ENCODE measurements around the gene FOXO3.
"Not testable (repeated sequence)": the region's sequence is repeated elsewhere in the genome, so short reads cannot be mapped to it uniquely, and the experiment has no call there.

Gene FOXO3

GRCh38 chr6:108656836-108657235 lies 96.1 kb downstream of the FOXO3 start:
- H3K36me3 Mint-ChIP-seq (ENCODE audit: low read depth) = no peaks in the 10 kb centered on the region
- H3K4me3 Mint-ChIP-seq = no peak overlapping the region
- H3K27me3 Mint-ChIP-seq (ENCODE audit: low read depth) = no peaks in the 10 kb centered on the region
- H3K9me3 Mint-ChIP-seq = no peaks in the 10 kb centered on the region
- H3K4me1 Mint-ChIP-seq (ENCODE audit: low read depth) = peaks cover 4% of the 10 kb centered on the region
- no peak overlapping the region for H3K27ac Mint-ChIP-seq

GRCh38 chr6:108658174-108658573 lies 97.5 kb downstream of the FOXO3 start:
- Mint-ChIP-seq H3K9me3 (no peaks in the 10 kb centered on the region), H3K36me3 (ENCODE audit: low read depth) (no peaks in the 10 kb centered on the region), H3K4me3 (no peak overlapping the region), H3K4me1 (ENCODE audit: low read depth) (peaks cover 4% of the 10 kb centered on the region), H3K27me3 (ENCODE audit: low read depth) (no peaks in the 10 kb centered on the region), H3K27ac (no peak overlapping the region)

- H3K27ac Mint-ChIP-seq = not testable (repeated sequence)
Observed at GRCh38 chr6:108658785-108659184, 98.1 kb downstream of the FOXO3 start.

GRCh38 chr6:108660251-108660650 lies 99.5 kb downstream of the FOXO3 start:
- Mint-ChIP-seq H3K27ac (no peak overlapping the region), H3K9me3 (no peaks in the 10 kb centered on the region), H3K36me3 (ENCODE audit: low read depth) (no peaks in the 10 kb centered on the region), H3K4me3 (no peak overlapping the region), H3K27me3 (ENCODE audit: low read depth) (no peaks in the 10 kb centered on the region), H3K4me1 (ENCODE audit: low read depth) (no peaks in the 10 kb centered on the region)

More at GRCh38 chr6:108658785-108659184, 98.1 kb downstream of the FOXO3 start:
- not testable (repeated sequence) for H3K27me3 Mint-ChIP-seq (ENCODE audit: low read depth); H3K4me1 Mint-ChIP-seq (ENCODE audit: low read depth); H3K36me3 Mint-ChIP-seq (ENCODE audit: low read depth); H3K9me3 Mint-ChIP-seq; H3K4me3 Mint-ChIP-seq

- Mint-ChIP-seq H3K27me3 (ENCODE audit: low read depth) (no peaks in the 10 kb centered on the region), H3K4me1 (ENCODE audit: low read depth) (no peaks in the 10 kb centered on the region), H3K27ac (no peak overlapping the region)
Observed at GRCh38 chr6:108661430-108661829, 100.7 kb downstream of the FOXO3 start.

GRCh38 chr6:108661982-108662381 lies 101.3 kb downstream of the FOXO3 start:
- Mint-ChIP-seq H3K27ac (no peak overlapping the region), H3K27me3 (ENCODE audit: low read depth) (no peaks in the 10 kb centered on the region), H3K9me3 (no peaks in the 10 kb centered on the region), H3K36me3 (ENCODE audit: low read depth) (no peaks in the 10 kb centered on the region), H3K4me3 (no peak overlapping the region), H3K4me1 (ENCODE audit: low read depth) (no peaks in the 10 kb centered on the region)

More at GRCh38 chr6:108661430-108661829, 100.7 kb downstream of the FOXO3 start:
- H3K36me3 Mint-ChIP-seq (ENCODE audit: low read depth) = no peaks in the 10 kb centered on the region
- no peak overlapping the region for H3K4me3 Mint-ChIP-seq
- H3K9me3 Mint-ChIP-seq = no peaks in the 10 kb centered on the region

- Mint-ChIP-seq H3K27me3 (ENCODE audit: low read depth) (no peaks in the 10 kb centered on the region), H3K4me3 (no peak overlapping the region), H3K4me1 (ENCODE audit: low read depth) (peaks cover 5% of the 10 kb centered on the region), H3K9me3 (no peaks in the 10 kb centered on the region), H3K27ac (no peak overlapping the region), H3K36me3 (ENCODE audit: low read depth) (no peaks in the 10 kb centered on the region)
Observed at GRCh38 chr6:108662702-108663101, 102.0 kb downstream of the FOXO3 start.

- not testable (repeated sequence) for H3K36me3 Mint-ChIP-seq (ENCODE audit: low read depth); H3K4me1 Mint-ChIP-seq (ENCODE audit: low read depth); H3K9me3 Mint-ChIP-seq; H3K27me3 Mint-ChIP-seq (ENCODE audit: low read depth); H3K27ac Mint-ChIP-seq; H3K4me3 Mint-ChIP-seq
Observed at GRCh38 chr6:108663494-108664064, 102.9 kb downstream of the FOXO3 start.

GRCh38 chr6:108665495-108666196 lies 104.9 kb downstream of the FOXO3 start:
- H3K27me3 Mint-ChIP-seq (ENCODE audit: low read depth) = no peaks in the 10 kb centered on the region
- H3K36me3 Mint-ChIP-seq (ENCODE audit: low read depth) = no peaks in the 10 kb centered on the region
- no peak overlapping the region for H3K27ac Mint-ChIP-seq
- H3K4me3 Mint-ChIP-seq = no peak overlapping the region
- H3K4me1 Mint-ChIP-seq (ENCODE audit: low read depth) = peaks cover 7% of the 10 kb centered on the region
- H3K9me3 Mint-ChIP-seq = no peaks in the 10 kb centered on the region

GRCh38 chr6:108666656-108667260 lies 106.0 kb downstream of the FOXO3 start:
- Mint-ChIP-seq H3K4me3 (no peak overlapping the region), H3K9me3 (no peaks in the 10 kb centered on the region), H3K27ac (no peak overlapping the region), H3K4me1 (ENCODE audit: low read depth) (peaks cover 7% of the 10 kb centered on the region), H3K27me3 (ENCODE audit: low read depth) (no peaks in the 10 kb centered on the region), H3K36me3 (ENCODE audit: low read depth) (no peaks in the 10 kb centered on the region)

GRCh38 chr6:108667993-108668392 lies 107.3 kb downstream of the FOXO3 start:
- Mint-ChIP-seq H3K4me3 (no peak overlapping the region), H3K9me3 (no peaks in the 10 kb centered on the region), H3K4me1 (ENCODE audit: low read depth) (peaks cover 7% of the 10 kb centered on the region), H3K27ac (no peak overlapping the region), H3K36me3 (ENCODE audit: low read depth) (no peaks in the 10 kb centered on the region), H3K27me3 (ENCODE audit: low read depth) (no peaks in the 10 kb centered on the region)

- H3K27me3 Mint-ChIP-seq (ENCODE audit: low read depth) = peaks cover 2% of the 10 kb centered on the region
- H3K27ac Mint-ChIP-seq = no peak overlapping the region
- H3K4me3 Mint-ChIP-seq = no peak overlapping the region
- no peaks in the 10 kb centered on the region for H3K36me3 Mint-ChIP-seq (ENCODE audit: low read depth)
- peaks cover 10% of the 10 kb centered on the region for H3K4me1 Mint-ChIP-seq (ENCODE audit: low read depth)
- H3K9me3 Mint-ChIP-seq = no peaks in the 10 kb centered on the region
Observed at GRCh38 chr6:108669673-108670072, 109.0 kb downstream of the FOXO3 start.

GRCh38 chr6:108671175-108671574 lies 110.5 kb downstream of the FOXO3 start:
- Mint-ChIP-seq H3K27ac (no peak overlapping the region), H3K4me1 (ENCODE audit: low read depth) (peaks cover 10% of the 10 kb centered on the region)

GRCh38 chr6:108671790-108672189 lies 111.1 kb downstream of the FOXO3 start:
- peaks cover 10% of the 10 kb centered on the region for H3K4me1 Mint-ChIP-seq (ENCODE audit: low read depth)
- H3K36me3 Mint-ChIP-seq (ENCODE audit: low read depth) = no peaks in the 10 kb centered on the region
- no peak overlapping the region for H3K4me3 Mint-ChIP-seq
- H3K27me3 Mint-ChIP-seq (ENCODE audit: low read depth) = peaks cover 2% of the 10 kb centered on the region
- no peak overlapping the region for H3K27ac Mint-ChIP-seq
- no peaks in the 10 kb centered on the region for H3K9me3 Mint-ChIP-seq

More at GRCh38 chr6:108671175-108671574, 110.5 kb downstream of the FOXO3 start:
- no peaks in the 10 kb centered on the region for H3K9me3 Mint-ChIP-seq
- H3K36me3 Mint-ChIP-seq (ENCODE audit: low read depth) = no peaks in the 10 kb centered on the region
- H3K27me3 Mint-ChIP-seq (ENCODE audit: low read depth) = peaks cover 2% of the 10 kb centered on the region
- no peak overlapping the region for H3K4me3 Mint-ChIP-seq

- H3K4me3 Mint-ChIP-seq = no peak overlapping the region
- H3K27ac Mint-ChIP-seq = no peak overlapping the region
- peaks cover 2% of the 10 kb centered on the region for H3K27me3 Mint-ChIP-seq (ENCODE audit: low read depth)
- H3K4me1 Mint-ChIP-seq (ENCODE audit: low read depth) = peaks cover 5% of the 10 kb centered on the region
- no peaks in the 10 kb centered on the region for H3K9me3 Mint-ChIP-seq
- H3K36me3 Mint-ChIP-seq (ENCODE audit: low read depth) = no peaks in the 10 kb centered on the region
Observed at GRCh38 chr6:108672641-108673040, 111.9 kb downstream of the FOXO3 start.

All from T-helper 1 cell treated with Interleukin-12 subunit alpha and Interleukin-12 subunit beta and Interleukin-4 antibody, amounts not matched to agents 30 μg/mL and 1 μg/mL, for 36 hours (primary cell).